NCI-H82 (cell line): Measurements from ENCODE around the gene WDR19.
"Not testable (repeated sequence)": the region's sequence is repeated elsewhere in the genome, so short reads cannot be mapped to it uniquely, and the experiment has no call there.

Source experiments
- DNase-seq: peaks from one replicate; lab custom pipeline; 2025; lab: John Stamatoyannopoulos, UW

Gene WDR19

GRCh38 chr4:39181905-39182638 lies at the start of gene WDR19:
Gene WDR19, plus strand, starts transcription at chr4:39182529. Its CDS starts 29 bp downstream, at chr4:39182558.
- peak; percentile 99 for DNase-seq

- DNase-seq: no peak
These were observed 48.7 kb upstream of the WDR19 start for GRCh38 chr4:39133623-39134022.

- no peak for DNase-seq
These were observed 47.5 kb upstream of the WDR19 start for GRCh38 chr4:39134683-39135306.

- DNase-seq: not testable (repeated sequence)
These were observed 44.1 kb upstream of the WDR19 start for GRCh38 chr4:39138227-39138626.

GRCh38 chr4:39146211-39146610 lies 36.1 kb upstream of the WDR19 start:
- no peak for DNase-seq

GRCh38 chr4:39154009-39154408 lies 28.3 kb upstream of the WDR19 start:
- no peak for DNase-seq

- DNase-seq: no peak
These were observed 24.8 kb upstream of the WDR19 start for GRCh38 chr4:39157520-39157919.

GRCh38 chr4:39166177-39166576 lies 16.2 kb upstream of the WDR19 start:
- DNase-seq: no peak

GRCh38 chr4:39166669-39167068 lies 15.7 kb upstream of the WDR19 start:
- no peak for DNase-seq

GRCh38 chr4:39169426-39169825 lies 12.9 kb upstream of the WDR19 start:
- no peak for DNase-seq

- no peak for DNase-seq
These were observed 12.0 kb upstream of the WDR19 start for GRCh38 chr4:39170301-39170700.

- no peak for DNase-seq
These were observed 3.6 kb upstream of the WDR19 start for GRCh38 chr4:39178706-39179105.

GRCh38 chr4:39179681-39180080 lies 2.6 kb upstream of the WDR19 start:
- no peak for DNase-seq

- not testable (repeated sequence) for DNase-seq
These were observed 1.7 kb upstream of the WDR19 start for GRCh38 chr4:39180629-39181028.

GRCh38 chr4:39181520-39181904 lies 817 bp upstream of the WDR19 start:
- no peak for DNase-seq

- no peak for DNase-seq
These were observed 19.6 kb downstream of the WDR19 start for GRCh38 chr4:39201963-39202362.

- no peak for DNase-seq
These were observed 22.2 kb downstream of the WDR19 start for GRCh38 chr4:39204543-39204942.

GRCh38 chr4:39205000-39205399 lies 22.7 kb downstream of the WDR19 start:
- no peak for DNase-seq

GRCh38 chr4:39205476-39205875 lies 23.1 kb downstream of the WDR19 start:
- DNase-seq: no peak

- no peak for DNase-seq
These were observed 45.6 kb downstream of the WDR19 start for GRCh38 chr4:39227906-39228305.

GRCh38 chr4:39228377-39228776 lies 46.0 kb downstream of the WDR19 start:
- no peak for DNase-seq

- DNase-seq: no peak
These were observed 48.1 kb downstream of the WDR19 start for GRCh38 chr4:39230462-39230861.

- DNase-seq: no peak
These were observed 49.3 kb downstream of the WDR19 start for GRCh38 chr4:39231660-39232059.

GRCh38 chr4:39232100-39232499 lies 49.8 kb downstream of the WDR19 start:
- no peak for DNase-seq
